Fibroblast of villous mesenchyme (primary cell): ENCODE data around the gene PITPNM3. TPM values are rescaled to one million over a fixed set of nuclear protein-coding genes. Genes with fewer than 3 reads are reported as not detected.

Experiments
- DNase-seq: peaks from one replicate; pipeline ENCODE4 v3.0.0-alpha.2; 2010; ENCODE audit warnings: low read depth
- H3K4me3 ChIP-seq: 2 replicates; pipeline ENCODE4 v1.5.1; 2011; ENCODE audit warnings: low read depth, mild to moderate bottlenecking, low read length
- CTCF ChIP-seq: IDR thresholded peaks from 2 replicates; pipeline ENCODE4 v1.5.1; 2012; ENCODE audit warnings: low read depth, mild to moderate bottlenecking, low read length; ENCODE audit not compliant: insufficient read depth
- total RNA-seq: library from RNA; depleted of rRNA; stranded (reverse); fragments of >200 nt; gene quantifications from 2 replicates; pipeline ENCODE4 v1.2.3, GENCODE V29; 2012

PITPNM3 gene
- under 0.01 and 0.64 TPM in 2 replicates for total RNA-seq

- H3K4me3 ChIP-seq, result peak within 1 kb of the TSS; percentile 35
- no peak for DNase-seq
- no peak for TF ChIP-seq CTCF
Observed at GRCh38 chr17:6556121-6557039, at the start of gene PITPNM3. Gene PITPNM3 (minus strand): TSS chr17:6556555. CDS start chr17:6556406, 149 bp downstream.

GRCh38 chr17:6605142-6605541, 48.8 kb upstream of the PITPNM3 start:
- no peak for TF ChIP-seq CTCF
- H3K4me3 ChIP-seq, result no peak overlapping the region
- DNase-seq, result no peak

- DNase-seq, result peak; percentile 24
- no peak for TF ChIP-seq CTCF
- no peak overlapping the region for H3K4me3 ChIP-seq
Observed at GRCh38 chr17:6603744-6604325, 47.5 kb upstream of the PITPNM3 start.

- DNase-seq, result no peak
- TF ChIP-seq CTCF, result no peak
- no peak overlapping the region for H3K4me3 ChIP-seq
Observed at GRCh38 chr17:6602141-6602540, 45.8 kb upstream of the PITPNM3 start.

- no peak for TF ChIP-seq CTCF
- no peak for DNase-seq
- no peak overlapping the region for H3K4me3 ChIP-seq
Observed at GRCh38 chr17:6599364-6599763, 43.0 kb upstream of the PITPNM3 start.

GRCh38 chr17:6597727-6598126, 41.4 kb upstream of the PITPNM3 start:
- TF ChIP-seq CTCF, result no peak
- DNase-seq, result no peak
- no peak overlapping the region for H3K4me3 ChIP-seq
